A673 (cell line): ENCODE results near the gene NELL1. TPM values are rescaled to one million over a fixed set of nuclear protein-coding genes. Genes with fewer than 3 reads are reported as not detected.

Experiments used
- BruUV-seq: library from RNA; stranded (reverse); fragments of 400-500 nt; replicated peaks from 2 replicates; lab custom pipeline; 2021; lab: Mats Ljungman, UMichigan
- CTCF ChIA-PET: fragments of 300-600 bp; sonication (Branson Sonifier 250); formaldehyde crosslinking; loops from one replicate; lab custom pipeline; 2022; ENCODE audit warnings: antibody characterized with exemption; lab: Charles Lee
- POLR2A ChIA-PET: fragments of 300-600 bp; sonication (Branson Sonifier 250); formaldehyde crosslinking; loops from one replicate; lab custom pipeline; 2022; ENCODE audit warnings: antibody characterized with exemption; ENCODE audit not compliant: low non-redundant PET; lab: Charles Lee
- DNase-seq: peaks from one replicate; pipeline ENCODE4 v3.0.0-alpha.2; 2015; ENCODE audit warnings: low spot score
- H3K27ac ChIP-seq: fragments of 200-600 bp; sonication (generic); 2 replicates; pipeline ENCODE4 v1.5.1; 2016; ENCODE audit warnings: mixed run types, low read depth, mild to moderate bottlenecking, mixed read lengths, antibody characterized with exemption, low read length; ENCODE audit not compliant: poor library complexity, severe bottlenecking
- H3K27me3 ChIP-seq: fragments of 200-600 bp; sonication (generic); replicated peaks from 2 replicates; pipeline ENCODE4 v1.6.1; 2017; ENCODE audit warnings: mixed run types, low read depth, mild to moderate bottlenecking, mixed read lengths, antibody characterized with exemption, low read length; ENCODE audit not compliant: insufficient read depth, poor library complexity
- H3K36me3 ChIP-seq: fragments of 200-600 bp; sonication (generic); 2 replicates; pipeline ENCODE4 v1.6.1; 2016; ENCODE audit warnings: mixed run types, mild to moderate bottlenecking, mixed read lengths, antibody characterized with exemption, low read length; ENCODE audit not compliant: insufficient read depth, poor library complexity, severe bottlenecking
- H3K4me1 ChIP-seq: fragments of 200-600 bp; sonication (generic); 2 replicates; pipeline ENCODE4 v1.6.1; 2017; ENCODE audit warnings: mixed run types, mild to moderate bottlenecking, mixed read lengths, antibody characterized with exemption, low read length; ENCODE audit not compliant: insufficient read depth, poor library complexity, severe bottlenecking
- H3K4me3 ChIP-seq: fragments of 200-600 bp; sonication (generic); 2 replicates; pipeline ENCODE4 v1.5.1; 2016; ENCODE audit warnings: low read depth, mixed run types, mild to moderate bottlenecking, mixed read lengths, low read length; ENCODE audit not compliant: poor library complexity, severe bottlenecking
- H3K9me3 ChIP-seq: fragments of 200-600 bp; sonication (generic); 2 replicates; pipeline ENCODE4 v1.6.1; 2016; ENCODE audit warnings: mixed run types, low read depth, mild to moderate bottlenecking, mixed read lengths, antibody characterized with exemption, low read length; ENCODE audit not compliant: poor library complexity, severe bottlenecking
- CTCF ChIP-seq: fragments of 300-800, 200-600 bp; sonication (generic); conservative IDR thresholded peaks from 2 replicates; pipeline ENCODE4 v1.5.1; 2017; ENCODE audit warnings: low read depth, mild to moderate bottlenecking, antibody characterized with exemption, low read length, moderate library complexity, mixed read lengths
- EZH2 ChIP-seq: fragments of 200-600 bp; sonication (generic); IDR thresholded peaks from 2 replicates; pipeline ENCODE4 v1.6.1; 2017; ENCODE audit warnings: borderline replicate concordance, low read depth, mild to moderate bottlenecking, mixed read lengths, antibody characterized with exemption, low read length; ENCODE audit not compliant: poor library complexity, severe bottlenecking
- intact Hi-C: fragments of 100-400 bp; cut with micrococcal nuclease; formaldehyde crosslinking; loops from one replicate; pipeline ENCODE4 v1.10.0; 2022; ENCODE audit not compliant: unreplicated experiment
- total RNA-seq: library from RNA; stranded (reverse); gene quantifications from 2 replicates; pipeline ENCODE4 v1.2.3, GENCODE V29; 2021

NELL1 gene
- total RNA-seq, 1 experiment from 2014 or later, result 0.32 TPM

GRCh38 chr11:20887137-20887536 lies 217.8 kb downstream of the NELL1 start:
- Histone ChIP-seq H3K4me3 (no peak overlapping the region), H3K36me3 (no peaks in the 10 kb centered on the region), H3K9me3 (no peaks in the 10 kb centered on the region), H3K27ac (no peak overlapping the region), H3K27me3 (no peaks in the 10 kb centered on the region), H3K4me1 (no peaks in the 10 kb centered on the region)
- DNase-seq, result no peak
- no peak for TF ChIP-seq EZH2
- TF ChIP-seq CTCF, result no peak
- BruUV-seq, result no TSS peak
- ChIA-PET POLR2A (no interaction called here), CTCF (no interaction called here)
- intact Hi-C loops, result no loop called here

- CTCF ChIA-PET, result no interaction called here
- BruUV-seq, result no TSS peak
- H3K4me1 ChIP-seq, result no peaks in the 10 kb centered on the region
Measured at GRCh38 chr11:20894296-20894695, 224.9 kb downstream of the NELL1 start.

GRCh38 chr11:20909995-20910726 lies 240.8 kb downstream of the NELL1 start:
- Histone ChIP-seq H3K36me3 (no peaks in the 10 kb centered on the region), H3K27me3 (no peaks in the 10 kb centered on the region), H3K9me3 (no peaks in the 10 kb centered on the region), H3K27ac (no peak overlapping the region), H3K4me1 (no peaks in the 10 kb centered on the region), H3K4me3 (no peak overlapping the region)
- CTCF ChIA-PET, result no interaction called here
- POLR2A ChIA-PET, result no interaction called here
- intact Hi-C loops, result no loop called here
- TF ChIP-seq EZH2 (no peak), CTCF (no peak)
- BruUV-seq, result no TSS peak
- no peak for DNase-seq

More at GRCh38 chr11:20894296-20894695, 224.9 kb downstream of the NELL1 start:
- DNase-seq, result no peak
- no peaks in the 10 kb centered on the region for H3K9me3 ChIP-seq
- H3K27ac ChIP-seq, result no peak overlapping the region
- no peak overlapping the region for H3K4me3 ChIP-seq
- POLR2A ChIA-PET, result no interaction called here
- intact Hi-C loops, result no loop called here
- no peak for TF ChIP-seq EZH2
- no peak for TF ChIP-seq CTCF
- H3K27me3 ChIP-seq, result no peaks in the 10 kb centered on the region
- no peaks in the 10 kb centered on the region for H3K36me3 ChIP-seq
